ENCODE results near the gene ZCCHC4.

Gene ZCCHC4

DNA sequence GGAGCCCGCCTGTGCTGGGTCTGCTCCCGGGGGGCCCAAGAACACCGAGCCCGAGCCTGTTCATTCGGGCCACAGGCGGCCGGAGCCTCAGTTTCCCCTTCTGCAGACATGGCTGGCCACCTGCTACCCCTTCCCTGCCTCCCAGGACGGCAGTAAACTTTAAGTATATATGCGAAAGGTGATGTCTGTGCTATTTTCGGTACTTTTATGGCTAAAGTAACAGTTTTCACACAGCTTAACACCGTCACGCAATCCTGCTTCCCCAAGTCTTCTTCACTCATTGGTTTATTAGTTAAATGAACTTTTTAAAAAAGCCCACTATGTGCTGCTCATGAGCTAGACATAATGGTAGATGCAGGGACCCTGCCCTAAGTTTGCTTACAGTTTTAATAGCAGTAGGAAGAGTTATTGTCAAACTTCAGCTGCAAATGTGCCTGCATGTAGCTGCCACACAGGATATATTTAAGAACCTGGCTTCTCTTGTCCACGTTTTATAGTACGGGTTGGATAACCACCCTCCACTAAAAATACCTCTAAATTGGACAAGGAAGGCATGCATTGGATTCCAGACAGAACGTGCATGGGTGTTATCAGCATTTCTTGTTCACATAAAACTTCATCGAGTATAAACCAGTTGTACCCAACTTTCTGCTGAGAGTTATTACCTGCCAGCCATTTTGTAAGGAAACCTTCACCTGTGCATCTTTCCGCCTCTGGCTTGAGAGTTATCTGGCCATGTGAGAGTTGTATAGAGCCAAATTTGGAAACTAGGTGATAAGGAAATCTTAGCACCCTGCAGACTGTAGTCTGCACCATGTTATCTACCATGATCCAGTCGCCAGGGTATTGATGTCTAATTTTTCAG, 65.2 kb downstream of the ZCCHC4 start:
- DNase-seq, result no peak

DNA sequence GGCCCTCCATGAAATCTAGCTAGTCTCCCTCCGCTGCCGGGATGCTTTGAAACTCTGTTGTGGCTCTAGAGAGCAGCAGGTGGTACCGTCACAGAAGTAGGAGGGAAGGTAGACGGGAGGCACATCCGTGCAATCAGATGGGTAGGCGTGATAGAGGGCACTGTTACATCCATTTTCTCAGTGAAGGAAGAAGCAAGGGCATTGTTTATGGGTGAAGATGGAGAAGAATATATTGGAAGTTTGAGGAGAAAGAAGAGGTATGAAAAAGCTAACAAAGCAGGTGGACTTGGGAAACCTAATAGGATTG, 65.8 kb downstream of the ZCCHC4 start:
- DNase-seq, result no peak

DNA sequence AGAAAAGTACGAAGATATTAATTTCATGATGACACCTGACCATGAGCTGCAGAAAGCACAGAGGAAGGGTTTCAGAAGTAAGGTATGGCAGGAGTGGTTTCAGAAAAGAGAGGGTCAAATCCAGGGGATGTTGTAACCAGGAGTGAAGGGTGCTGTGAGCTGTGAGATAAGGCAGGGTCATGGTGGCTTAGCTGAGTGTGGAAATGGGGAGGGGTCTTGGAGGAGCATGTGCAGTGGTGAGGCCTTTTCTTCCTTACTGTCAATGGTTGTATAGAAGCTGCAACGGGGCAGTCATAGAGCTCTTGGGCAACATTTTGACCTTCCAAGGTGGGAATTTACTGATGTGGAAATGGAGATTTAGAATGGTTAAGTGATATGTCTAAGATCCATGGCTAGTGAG, 67.0 kb downstream of the ZCCHC4 start:
- no peak for DNase-seq

DNA sequence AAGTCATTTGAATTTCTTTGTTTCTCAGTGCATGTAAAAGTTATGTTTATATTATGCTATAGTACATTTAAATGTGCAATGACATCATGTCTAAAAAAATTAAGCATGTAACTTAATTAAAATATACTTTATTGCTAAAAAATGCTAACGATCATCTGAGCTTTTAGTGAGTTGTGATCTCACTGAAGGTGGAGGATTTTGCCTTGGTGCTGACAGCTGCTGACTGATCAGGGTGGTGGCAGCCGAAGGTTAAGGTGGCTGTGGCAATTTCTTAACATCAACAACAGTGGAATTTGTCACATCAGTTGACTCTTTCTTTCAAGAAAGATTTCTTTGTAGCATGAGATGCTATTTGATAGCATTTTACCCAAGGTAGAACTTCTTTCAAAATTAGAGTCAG, 71.1 kb downstream of the ZCCHC4 start:
- DNase-seq, result no peak

DNA sequence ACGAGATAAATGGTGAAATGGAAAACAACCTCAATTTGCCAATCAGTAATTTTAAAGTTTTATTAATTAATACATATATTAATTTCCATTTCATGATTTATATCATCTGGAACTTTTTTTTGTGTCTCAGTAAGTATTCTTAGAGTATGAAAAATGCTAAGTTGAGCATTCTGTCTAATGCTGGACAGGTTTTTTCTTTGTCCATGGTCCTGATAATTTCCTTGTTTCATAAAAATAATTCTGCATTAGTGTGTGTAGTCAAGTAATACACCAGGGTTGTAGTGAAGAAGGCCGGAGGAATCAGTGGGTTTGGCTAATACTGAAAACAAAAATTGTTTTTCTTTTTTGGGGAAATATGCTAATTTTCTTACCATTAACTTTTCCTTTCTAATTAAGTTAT, 74.4 kb downstream of the ZCCHC4 start:
- DNase-seq, result no peak

DNA sequence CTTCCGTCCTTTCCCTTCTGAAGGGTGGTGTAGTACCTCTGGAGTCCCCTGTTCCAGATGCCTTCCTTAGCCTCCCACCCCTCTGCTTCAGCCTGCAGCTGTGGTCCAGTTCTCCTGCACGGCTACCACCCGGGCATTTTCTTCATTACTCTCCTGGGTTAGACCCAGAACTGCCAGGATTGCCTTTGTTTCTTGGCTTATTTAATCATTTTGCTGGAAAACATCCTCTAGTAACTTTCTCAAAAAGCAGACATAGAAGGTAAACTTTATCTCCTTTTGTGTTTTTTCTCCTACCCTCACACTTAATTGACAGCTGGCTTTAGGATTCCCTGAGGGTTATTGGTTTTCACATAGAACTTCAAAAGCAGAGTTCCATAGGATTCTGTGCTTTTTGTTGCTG, 84.7 kb downstream of the ZCCHC4 start:
- DNase-seq, result no peak

DNA sequence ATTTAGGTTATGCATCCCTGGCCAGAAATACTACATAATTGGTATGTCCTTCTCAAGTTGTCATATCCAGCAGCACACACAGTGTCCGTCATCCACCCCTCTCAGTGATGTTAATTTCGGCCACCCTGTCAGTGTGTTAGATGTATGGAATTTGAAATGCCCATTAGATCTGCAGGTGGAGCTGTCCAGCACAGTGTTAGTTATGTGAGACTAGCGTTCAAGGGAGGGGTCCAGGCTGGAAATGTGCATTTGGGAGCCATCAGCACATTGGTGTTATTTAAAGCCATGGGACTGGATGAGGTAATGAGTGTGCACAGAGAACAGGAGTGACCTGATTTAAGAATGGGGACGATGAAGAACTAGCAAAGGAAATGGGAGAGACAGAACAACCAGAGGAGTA, 86.9 kb downstream of the ZCCHC4 start:
- DNase-seq, result no peak

DNA sequence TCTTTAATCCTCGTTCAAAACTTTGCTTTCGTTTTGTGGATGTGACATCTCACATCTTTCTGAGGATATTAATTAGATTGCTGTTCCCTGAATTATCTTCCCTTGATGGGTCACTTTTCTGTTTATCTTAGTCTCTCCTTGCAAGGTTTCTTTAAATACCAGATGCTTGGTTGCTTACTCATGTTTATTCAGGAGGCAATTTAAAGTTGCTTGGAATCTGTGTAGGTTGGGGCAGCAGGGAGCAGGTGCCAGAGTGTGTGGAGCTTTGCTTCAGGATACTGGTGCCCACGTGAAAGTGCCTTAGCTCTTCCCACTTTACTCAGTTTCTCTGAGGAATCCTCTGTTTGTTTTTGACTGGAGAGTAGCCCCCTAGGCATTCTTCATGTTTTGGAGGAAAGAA, 88.5 kb downstream of the ZCCHC4 start:
- no peak for DNase-seq

DNA sequence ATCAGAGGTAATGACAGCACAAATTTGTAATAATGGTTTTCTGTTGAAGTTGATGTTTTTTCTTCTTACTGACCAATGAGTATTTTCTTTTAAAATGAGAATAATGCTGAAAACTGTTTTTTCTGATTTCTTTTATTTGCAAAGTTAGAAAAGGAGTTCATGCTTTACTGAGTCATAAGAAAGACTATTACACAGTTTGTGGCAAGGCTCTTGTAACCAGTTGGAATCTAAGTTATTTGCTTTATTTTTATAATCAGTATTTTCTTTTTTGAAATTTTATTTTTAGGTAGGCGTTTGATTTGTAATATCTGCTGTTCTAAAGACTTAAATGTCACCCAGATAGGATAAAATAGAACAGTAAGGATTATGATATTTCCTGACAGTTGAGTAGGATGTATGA, 89.9 kb downstream of the ZCCHC4 start:
- DNase-seq, result no peak

DNA sequence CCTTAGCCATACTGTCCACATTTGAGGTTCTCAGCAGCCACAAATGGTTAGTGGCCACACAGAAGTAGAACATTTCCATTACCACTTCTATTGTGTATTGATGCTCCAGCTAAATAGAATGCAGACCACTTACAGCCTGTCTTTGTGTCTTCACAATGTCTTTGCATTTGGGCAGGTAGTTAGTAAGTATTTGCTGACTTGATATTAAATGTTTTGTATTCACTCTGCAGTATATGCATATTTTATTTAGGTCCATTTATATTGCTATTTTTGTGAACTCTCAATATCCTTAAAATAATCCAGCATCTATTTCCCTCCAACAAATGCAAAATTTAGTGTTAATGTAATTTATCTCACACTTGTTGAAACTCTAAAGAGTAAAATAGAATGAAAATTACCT, 91.1 kb downstream of the ZCCHC4 start:
- no peak for DNase-seq

DNA sequence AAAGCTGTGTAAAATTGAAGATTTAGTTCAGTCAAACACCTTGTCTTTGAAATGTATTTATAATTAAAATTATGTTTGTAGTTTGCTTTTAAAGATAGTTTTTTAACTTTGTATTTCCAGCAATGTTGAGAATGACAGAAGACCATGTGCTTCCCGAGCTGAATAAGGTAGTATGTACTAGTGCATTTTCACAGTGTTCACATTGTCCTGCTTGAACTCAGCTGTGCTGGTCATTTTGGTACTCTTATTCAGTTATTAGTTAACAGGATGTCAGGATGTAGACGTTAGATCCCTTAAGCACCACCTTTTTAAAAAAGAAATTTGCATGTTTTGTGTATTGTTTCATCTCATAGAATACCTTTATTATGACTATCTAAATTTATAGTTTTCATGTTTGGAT, 92.9 kb downstream of the ZCCHC4 start:
- no peak for DNase-seq

DNA sequence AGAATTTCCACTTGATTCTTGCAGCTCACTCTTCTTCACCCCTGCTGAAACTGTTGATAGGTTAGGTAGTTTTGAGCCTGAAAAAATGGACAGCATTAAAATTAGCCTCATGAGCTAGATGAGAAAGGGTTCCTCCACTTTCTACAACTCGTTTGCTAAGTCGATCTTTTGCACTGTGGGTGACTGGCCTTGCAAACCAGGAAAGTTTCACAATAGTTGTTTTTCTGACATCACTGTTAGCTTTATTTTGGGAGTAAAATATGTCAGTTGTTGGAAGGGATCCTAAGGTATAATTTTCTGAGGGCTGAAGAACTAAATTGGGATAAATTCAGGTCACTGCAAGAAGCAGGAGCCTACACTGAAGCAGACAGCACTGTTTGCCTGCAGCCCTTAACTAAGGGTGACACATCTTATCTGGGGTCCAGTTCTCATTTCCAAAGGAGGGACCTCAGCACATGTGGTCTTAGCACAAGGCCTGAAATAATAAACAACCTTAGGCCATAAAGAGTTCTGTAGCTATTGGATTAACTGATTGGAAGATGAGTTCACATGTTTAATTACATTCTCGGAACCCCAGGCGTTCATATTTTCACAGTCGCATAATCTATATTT, 93.6 kb downstream of the ZCCHC4 start:
- DNase-seq, result no peak

DNA sequence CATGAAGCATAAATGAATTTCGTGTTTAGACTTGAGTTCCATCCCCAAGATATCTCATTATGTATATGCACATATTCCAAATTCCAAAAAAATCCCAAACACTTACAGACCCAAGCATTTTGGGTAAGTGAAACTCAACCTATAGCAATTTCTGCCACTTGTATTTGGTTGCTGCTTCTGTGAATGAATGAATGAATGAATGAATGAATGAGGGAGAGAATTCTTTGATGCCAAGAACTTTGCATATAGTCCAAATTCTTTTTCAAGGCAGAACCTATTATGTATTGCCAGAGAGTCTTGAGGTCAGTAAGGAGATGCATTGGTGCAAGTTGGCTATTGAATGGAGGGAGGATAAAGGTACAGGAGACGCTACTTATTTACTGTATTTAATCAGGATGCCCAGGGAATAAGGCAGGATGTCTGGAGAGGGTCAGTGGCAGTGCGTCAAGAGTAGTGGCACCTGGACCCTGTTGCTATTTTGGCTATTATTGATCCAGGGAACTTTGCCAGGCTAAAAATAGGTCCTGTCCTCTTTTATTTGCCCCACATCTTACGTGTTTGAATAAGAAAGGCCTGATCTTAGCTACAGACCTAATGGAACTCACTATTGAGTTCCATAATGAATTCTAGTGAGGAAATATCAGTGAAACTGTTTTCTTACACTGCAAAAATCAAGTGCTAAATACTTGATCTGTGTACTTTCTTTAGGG, 98.4 kb downstream of the ZCCHC4 start:
- DNase-seq, result no peak

DNA sequence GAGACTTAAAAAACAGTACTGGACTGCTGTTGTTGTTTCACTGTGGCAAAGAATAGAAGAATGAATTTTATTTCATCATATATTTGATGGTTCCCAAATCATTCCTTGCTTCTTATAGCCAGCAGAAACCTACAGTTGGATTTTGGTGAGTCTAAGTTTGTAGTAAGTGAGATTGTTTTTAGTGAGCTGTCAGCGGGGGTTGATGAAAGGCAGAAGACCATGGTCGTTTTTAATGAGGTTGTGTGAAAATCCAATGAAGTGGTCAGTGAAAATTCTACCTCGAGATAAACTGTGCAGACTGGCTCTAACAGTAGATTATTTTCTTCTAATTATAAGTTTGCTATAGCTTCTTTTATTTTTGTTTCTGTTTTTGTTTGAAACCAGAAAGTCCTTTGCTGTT, 100.7 kb downstream of the ZCCHC4 start:
- no peak for DNase-seq

DNA sequence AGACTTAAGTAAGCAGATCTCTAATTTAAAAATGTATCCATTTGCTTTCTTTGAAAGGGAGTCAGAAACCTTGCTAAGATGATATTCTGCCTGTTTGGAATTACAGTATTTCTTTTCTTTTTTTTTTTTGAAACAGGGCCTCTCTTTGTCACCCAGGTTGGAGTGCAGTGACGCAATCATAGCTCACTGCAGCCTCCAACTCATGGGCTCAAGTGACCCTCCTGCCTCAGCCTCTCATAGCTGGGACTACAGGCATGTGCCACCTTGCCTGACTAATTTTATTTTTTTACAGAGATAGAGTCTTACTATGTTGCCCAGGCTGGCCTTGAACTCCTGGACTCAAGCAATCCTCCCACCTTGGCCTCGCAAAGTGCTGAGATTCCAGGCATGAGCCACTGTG, 104.4 kb downstream of the ZCCHC4 start:
- no peak for DNase-seq

Data from activated T-cell treated with anti-CD3 and anti-CD28 coated beads, Interleukin-2, amount 50 U/mL, for 1 hour (primary cell).